HG03521 (cell line): ENCODE measurements around the gene RUBCNL.
"Not testable (repeated sequence)": the region's sequence is repeated elsewhere in the genome, so short reads cannot be mapped to it uniquely, and the experiment has no call there.

Source experiments
- ATAC-seq: cut with Tn5 transposase; IDR thresholded peaks from one replicate; pipeline ENCODE4 v1.9.1; 2021; ENCODE audit warnings: mild to moderate bottlenecking, moderate library complexity; ENCODE audit not compliant: unreplicated experiment

RUBCNL gene

GRCh38 chr13:46374710-46375109, 12.3 kb downstream of the RUBCNL start:
- no peak for ATAC-seq

- ATAC-seq, result no peak
These were observed 13.4 kb downstream of the RUBCNL start for GRCh38 chr13:46373623-46374022.

GRCh38 chr13:46372938-46373337, 14.1 kb downstream of the RUBCNL start:
- not testable (repeated sequence) for ATAC-seq

GRCh38 chr13:46372071-46372470, 15.0 kb downstream of the RUBCNL start:
- ATAC-seq, result no peak

- no peak for ATAC-seq
These were observed 17.4 kb downstream of the RUBCNL start for GRCh38 chr13:46369506-46370277.

GRCh38 chr13:46367617-46368327, 19.3 kb downstream of the RUBCNL start:
- no peak for ATAC-seq

- ATAC-seq, result no peak
These were observed 25.6 kb downstream of the RUBCNL start for GRCh38 chr13:46361276-46361934.

- no peak for ATAC-seq
These were observed 26.4 kb downstream of the RUBCNL start for GRCh38 chr13:46360604-46361003.

GRCh38 chr13:46359714-46360113, 27.3 kb downstream of the RUBCNL start:
- no peak for ATAC-seq

- ATAC-seq, result no peak
These were observed 31.0 kb downstream of the RUBCNL start for GRCh38 chr13:46355901-46356590.

- no peak for ATAC-seq
These were observed 32.0 kb downstream of the RUBCNL start for GRCh38 chr13:46355088-46355468.

GRCh38 chr13:46354156-46355087, 32.6 kb downstream of the RUBCNL start:
- no peak for ATAC-seq

GRCh38 chr13:46352805-46353204, 34.2 kb downstream of the RUBCNL start:
- no peak for ATAC-seq

GRCh38 chr13:46350003-46350402, 37.0 kb downstream of the RUBCNL start:
- ATAC-seq, result no peak

- no peak for ATAC-seq
These were observed 38.1 kb downstream of the RUBCNL start for GRCh38 chr13:46348961-46349360.

GRCh38 chr13:46347277-46347676, 39.8 kb downstream of the RUBCNL start:
- ATAC-seq, result no peak

- ATAC-seq, result no peak
These were observed 41.2 kb downstream of the RUBCNL start for GRCh38 chr13:46345866-46346265.

- no peak for ATAC-seq
These were observed 41.7 kb downstream of the RUBCNL start for GRCh38 chr13:46345398-46345797.

GRCh38 chr13:46343279-46343994, 43.6 kb downstream of the RUBCNL start:
- no peak for ATAC-seq

- ATAC-seq, result no peak
These were observed 44.5 kb downstream of the RUBCNL start for GRCh38 chr13:46342538-46342937.
